OCI-LY7 (cell line): Measurements from ENCODE around the gene PLEKHH2. TPM values are rescaled to one million over a fixed set of nuclear protein-coding genes. Genes with fewer than 3 reads are reported as not detected.
A peak's percentile ranks its signal among the peaks of the same experiment; 100 is the strongest.
"Not testable (repeated sequence)": the region's sequence is repeated elsewhere in the genome, so short reads cannot be mapped to it uniquely, and the experiment has no call there.

ENCODE experiments used
- BruUV-seq: library from RNA; stranded (reverse); fragments of 400-500 nt; replicated peaks from 2 replicates; lab custom pipeline; 2021; lab: Mats Ljungman, UMichigan
- CTCF ChIA-PET: fragments of 300-600 bp; sonication (Branson Sonifier 250); formaldehyde crosslinking; loops from one replicate; lab custom pipeline; 2022; ENCODE audit warnings: antibody characterized with exemption; ENCODE audit not compliant: unreplicated experiment; lab: Charles Lee
- POLR2A ChIA-PET: fragments of 300-600 bp; sonication (Branson Sonifier 250); formaldehyde crosslinking; loops from one replicate; lab custom pipeline; 2022; ENCODE audit warnings: antibody characterized with exemption; lab: Charles Lee
- DNase-seq: peaks from one replicate; pipeline ENCODE4 v3.0.0-alpha.2; 2015; ENCODE audit warnings: low spot score
- H2AFZ ChIP-seq: fragments of 200-600 bp; sonication (generic), shearing (Covaris generic); 2 replicates; pipeline ENCODE4 v1.6.1; 2014; ENCODE audit warnings: mild to moderate bottlenecking, antibody characterized with exemption, low read length, moderate library complexity
- H3K27ac ChIP-seq: fragments of 200-600 bp; sonication (generic); 2 replicates; pipeline ENCODE4 v1.5.1; 2014; ENCODE audit warnings: mixed run types, low read depth, mild to moderate bottlenecking, moderate library complexity, low read length, inconsistent platforms; ENCODE audit not compliant: poor library complexity, severe bottlenecking
- H3K36me3 ChIP-seq: fragments of 200-600 bp; sonication (generic); 2 replicates; pipeline ENCODE4 v1.6.1; 2014; ENCODE audit warnings: mild to moderate bottlenecking, antibody characterized with exemption, low read length, moderate library complexity, mixed read lengths; ENCODE audit not compliant: insufficient read depth
- H3K4me1 ChIP-seq: fragments of 200-600 bp; sonication (generic); 2 replicates; pipeline ENCODE4 v1.5.1; 2014; ENCODE audit warnings: mild to moderate bottlenecking, low read length; ENCODE audit not compliant: insufficient read depth, poor library complexity, severe bottlenecking
- H3K4me2 ChIP-seq: fragments of 200-600 bp; sonication (generic); 2 replicates; pipeline ENCODE4 v1.6.1; 2014; ENCODE audit warnings: mild to moderate bottlenecking, low read length
- H3K4me3 ChIP-seq: fragments of 200-600 bp; sonication (generic); 2 replicates; pipeline ENCODE4 v1.5.1; 2014; ENCODE audit warnings: mild to moderate bottlenecking, low read depth, low read length; ENCODE audit not compliant: poor library complexity, severe bottlenecking
- H3K79me2 ChIP-seq: fragments of 200-600 bp; sonication (generic); 2 replicates; pipeline ENCODE4 v1.6.1; 2016; ENCODE audit warnings: low read depth, mild to moderate bottlenecking, low read length, moderate library complexity, mixed read lengths; ENCODE audit not compliant: insufficient read depth
- H3K9me2 ChIP-seq: fragments of 200-600 bp; sonication (generic); 2 replicates; pipeline ENCODE4 v1.6.1; 2016; ENCODE audit warnings: mild to moderate bottlenecking, low read length, mixed read lengths; ENCODE audit not compliant: insufficient read depth
- H3K9me3 ChIP-seq: fragments of 200-600 bp; sonication (generic); 2 replicates; pipeline ENCODE4 v1.6.1; 2014; ENCODE audit warnings: mild to moderate bottlenecking, mixed run types, low read length, mixed read lengths
- H4K20me1 ChIP-seq: fragments of 200-600 bp; sonication (generic); 2 replicates; pipeline ENCODE4 v1.6.1; 2014; ENCODE audit warnings: mild to moderate bottlenecking, antibody characterized with exemption, low read length, moderate library complexity, mixed read lengths; ENCODE audit not compliant: insufficient read depth
- CTCF ChIP-seq: fragments of 200-600 bp; sonication (generic); conservative IDR thresholded peaks from 2 replicates; pipeline ENCODE4 v1.5.1; 2014; ENCODE audit warnings: mild to moderate bottlenecking, antibody characterized with exemption, low read length, moderate library complexity, mixed read lengths
- EZH2phosphoT487 ChIP-seq: fragments of 200-600 bp; sonication (generic); IDR thresholded peaks from 2 replicates; pipeline ENCODE4 v1.6.1; 2018; ENCODE audit warnings: low read depth, borderline replicate concordance, mild to moderate bottlenecking, mixed run types, antibody characterized with exemption, low read length, moderate library complexity, mixed read lengths
- intact Hi-C: fragments of 100-400 bp; cut with micrococcal nuclease; formaldehyde crosslinking; loops from one replicate; pipeline ENCODE4 v1.10.0; 2022; ENCODE audit not compliant: unreplicated experiment
- total RNA-seq, 2 experiments: library from RNA; depleted of rRNA in 1 of 2; stranded (reverse); fragments of >200 nt in 1 of 2; shearing (Covaris generic) in 1 of 2; gene quantifications; 2 replicates each; pipeline ENCODE4 v1.2.3, GENCODE V29; 2014 to 2022

Gene PLEKHH2
- total RNA-seq, 2 experiments from 2014 or later, result 1.5 to 2.6 TPM

GRCh38 chr2:43685357-43685756 is 48.3 kb downstream of the PLEKHH2 start:
- no peaks in the 10 kb centered on the region for H4K20me1 ChIP-seq
- no peak overlapping the region for H2AFZ ChIP-seq
- H3K36me3 ChIP-seq, result no peaks in the 10 kb centered on the region
- intact Hi-C loops, result no loop called here
- no peak overlapping the region for H3K27ac ChIP-seq
- BruUV-seq, result no TSS peak
- no peaks in the 10 kb centered on the region for H3K9me3 ChIP-seq
- ChIA-PET POLR2A (interaction anchor here (0.7 to 1.5 kb wide), 2 partner anchors 13 to 982 kb away, joined by 3 to 6 read pairs; no protein-coding TSS in a partner anchor), CTCF (no interaction called here)
- no peaks in the 10 kb centered on the region for H3K9me2 ChIP-seq
- TF ChIP-seq CTCF, result no peak
- no peak for TF ChIP-seq EZH2phosphoT487
- no peak overlapping the region for H3K4me3 ChIP-seq
- no peak overlapping the region for H3K4me2 ChIP-seq
- DNase-seq, result no peak
- H3K4me1 ChIP-seq, result no peaks in the 10 kb centered on the region
- H3K79me2 ChIP-seq, result no peaks in the 10 kb centered on the region

GRCh38 chr2:43689999-43690398 is 52.9 kb downstream of the PLEKHH2 start:
- Histone ChIP-seq H3K4me1 (no peaks in the 10 kb centered on the region), H4K20me1 (no peaks in the 10 kb centered on the region), H3K4me3 (no peak overlapping the region), H3K9me2 (no peaks in the 10 kb centered on the region), H3K36me3 (no peaks in the 10 kb centered on the region), H3K79me2 (no peaks in the 10 kb centered on the region), H2AFZ (no peak overlapping the region), H3K4me2 (no peak overlapping the region), H3K27ac (no peak overlapping the region), H3K9me3 (no peaks in the 10 kb centered on the region)
- ChIA-PET POLR2A (interaction anchor here (0.5 to 1.0 kb wide), 3 partner anchors 42 to 1797 kb away, joined by 3 read pairs; no protein-coding TSS in a partner anchor), CTCF (no interaction called here)
- BruUV-seq, result no TSS peak
- intact Hi-C loops, result no loop called here
- no peak for DNase-seq
- TF ChIP-seq CTCF, result no peak
- no peak for TF ChIP-seq EZH2phosphoT487

GRCh38 chr2:43692428-43692994 is 55.5 kb downstream of the PLEKHH2 start:
- Histone ChIP-seq H3K4me1 (no peaks in the 10 kb centered on the region), H3K4me3 (no peak overlapping the region), H3K9me2 (no peaks in the 10 kb centered on the region), H3K79me2 (no peaks in the 10 kb centered on the region), H3K27ac (no peak overlapping the region), H4K20me1 (no peaks in the 10 kb centered on the region), H3K4me2 (no peak overlapping the region), H3K36me3 (no peaks in the 10 kb centered on the region), H3K9me3 (no peaks in the 10 kb centered on the region), H2AFZ (no peak overlapping the region)
- TF ChIP-seq CTCF (no peak), EZH2phosphoT487 (no peak)
- ChIA-PET CTCF (no interaction called here), POLR2A (no interaction called here)
- no TSS peak for BruUV-seq
- intact Hi-C loops, result no loop called here
- no peak for DNase-seq

GRCh38 chr2:43698140-43698539 is 61.1 kb downstream of the PLEKHH2 start:
- BruUV-seq, H3K4me3 ChIP-seq, intact Hi-C loops, CTCF ChIA-PET, H3K79me2 ChIP-seq, H3K36me3 ChIP-seq, H3K27ac ChIP-seq, DNase-seq, H4K20me1 ChIP-seq, H3K9me3 ChIP-seq, H3K9me2 ChIP-seq, H3K4me1 ChIP-seq: not testable (repeated sequence)
- POLR2A ChIA-PET, result interaction anchor here (0.7 to 1.1 kb wide), 3 partner anchors 12 to 254 kb away, joined by 3 to 4 read pairs (median 3); no protein-coding TSS in a partner anchor
- Histone ChIP-seq H3K4me2 (0 out of 2 replicates have a peak overlapping the region, but pooled peaks have one; percentile 4), H2AFZ (peak overlapping the region; percentile 29)
